Activated naive CD4-positive, alpha-beta T cell treated with anti-CD3 and anti-CD28 coated beads, Interleukin-2, amount 50 U/mL, for 72 hours (primary cell): ENCODE data around the gene GRIK2. TPM values are rescaled to one million over a fixed set of nuclear protein-coding genes. Genes with fewer than 3 reads are reported as not detected.
"Not testable (repeated sequence)": the region's sequence is repeated elsewhere in the genome, so short reads cannot be mapped to it uniquely, and the experiment has no call there.

Source experiments
- ATAC-seq, 2 donors: fragments of 150-1000 bp; cut with Tn5 transposase; 2 replicates each; pipeline ENCODE4 v1.10.0; 2021; ENCODE audit warnings: mild to moderate bottlenecking in 2 of 2, moderate library complexity in 2 of 2
- DNase-seq, 2 donors: peaks; one replicate each; pipeline ENCODE4 v3.0.0; 2021 to 2022; ENCODE audit warnings: low spot score in 2 of 2
- H3K27ac Mint-ChIP-seq, 2 donors: one replicate each; pipeline ENCODE4 v1.8.0; 2022; ENCODE audit warnings: mild to moderate bottlenecking in 2 of 2, mixed read lengths in 2 of 2
- H3K36me3 Mint-ChIP-seq, 2 donors: one replicate each; pipeline ENCODE4 v1.8.0; 2022; ENCODE audit warnings: mixed read lengths in 2 of 2
- H3K9me3 Mint-ChIP-seq, 2 donors: one replicate each; pipeline ENCODE4 v1.8.0; 2022; ENCODE audit warnings: mixed read lengths in 2 of 2
- total RNA-seq, 2 donors: library from RNA; stranded (reverse); gene quantifications; one replicate each; pipeline ENCODE4 v1.2.3, GENCODE V29; 2022

Gene GRIK2
- total RNA-seq, 2 donors from 2014 or later = not detected

DNA sequence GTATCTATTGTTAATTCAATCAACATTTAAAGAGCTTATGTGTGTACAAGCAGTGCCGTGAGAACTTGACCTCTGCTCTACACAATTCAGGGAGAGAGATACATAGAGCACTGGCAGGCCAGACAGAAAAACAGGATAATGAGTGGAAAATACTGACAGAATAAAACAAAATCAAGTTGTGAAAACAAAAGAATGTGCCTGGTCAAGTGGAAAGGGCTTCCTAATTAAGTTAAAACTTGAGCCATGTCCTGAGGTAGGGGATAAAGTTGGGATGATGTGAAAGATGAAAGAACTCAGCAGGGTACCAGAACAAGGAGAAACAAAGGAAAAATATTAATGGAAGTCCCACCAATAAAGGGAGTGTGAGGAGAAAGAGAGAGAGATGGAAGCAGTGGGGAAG is 672.8 kb downstream of the GRIK2 start:
- ATAC-seq (no peak), DNase-seq (no peak)
- peaks cover 7 to 16% of the 10 kb centered on the region in 2 donors for H3K9me3 Mint-ChIP-seq
- H3K36me3 Mint-ChIP-seq = no peaks in the 10 kb centered on the region
- H3K27ac Mint-ChIP-seq = no peak overlapping the region

- ATAC-seq (no peak), DNase-seq (no peak)
- Mint-ChIP-seq H3K9me3 (peaks cover 11 to 16% of the 10 kb centered on the region in 2 donors), H3K36me3 (no peaks in the 10 kb centered on the region), H3K27ac (no peak overlapping the region)
Observed at GRCh38 chr6:102068349-102068929, 674.9 kb downstream of the GRIK2 start.

GRCh38 chr6:102075539-102075938 is 682.0 kb downstream of the GRIK2 start:
- ATAC-seq = no peak
- Mint-ChIP-seq H3K27ac (no peak overlapping the region), H3K9me3 (peaks cover 7 to 19% of the 10 kb centered on the region in 2 donors), H3K36me3 (no peaks in the 10 kb centered on the region)
- no peak for DNase-seq

- ATAC-seq (no peak), DNase-seq (no peak)
- no peaks in the 10 kb centered on the region for H3K36me3 Mint-ChIP-seq
- peaks cover 0 to 8% of the 10 kb centered on the region in 2 donors for H3K9me3 Mint-ChIP-seq
- no peak overlapping the region for H3K27ac Mint-ChIP-seq
Observed at GRCh38 chr6:102085257-102085656, 691.7 kb downstream of the GRIK2 start.

GRCh38 chr6:102088160-102088559 is 694.7 kb downstream of the GRIK2 start:
- not testable (repeated sequence) for ATAC-seq

DNA sequence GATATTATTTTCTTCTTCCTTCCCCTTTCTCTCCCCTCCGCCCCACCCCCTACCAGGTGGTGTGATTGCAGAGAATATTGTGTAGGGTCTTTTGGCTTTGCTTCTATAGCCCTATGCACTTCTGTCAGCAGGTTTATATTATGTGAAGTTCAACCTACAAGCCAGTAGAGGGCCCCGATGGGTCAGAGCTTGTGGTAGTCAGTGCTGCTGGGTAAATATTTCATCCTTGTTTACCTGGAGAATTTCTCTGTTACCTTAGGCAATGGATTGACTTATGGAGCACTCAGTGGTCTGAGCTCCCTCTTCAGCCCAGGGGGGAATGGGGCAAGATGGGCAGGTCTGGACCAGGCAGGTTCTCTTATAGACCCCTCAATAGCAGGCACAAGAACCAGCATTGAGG is 720.9 kb downstream of the GRIK2 start:
- Mint-ChIP-seq H3K27ac (no peak overlapping the region), H3K36me3 (peaks cover 0 to 5% of the 10 kb centered on the region in 2 donors), H3K9me3 (peaks cover 6 to 24% of the 10 kb centered on the region in 2 donors)
- no peak for DNase-seq
- no peak for ATAC-seq

More at GRCh38 chr6:102088160-102088559, 694.7 kb downstream of the GRIK2 start:
- DNase-seq, H3K9me3 Mint-ChIP-seq, H3K36me3 Mint-ChIP-seq, H3K27ac Mint-ChIP-seq: not testable (repeated sequence)

- ATAC-seq = no peak
Observed at GRCh38 chr6:102115911-102116310, 722.4 kb downstream of the GRIK2 start.

GRCh38 chr6:102118034-102118433 is 724.5 kb downstream of the GRIK2 start:
- no peak for ATAC-seq
- DNase-seq = no peak
- H3K27ac Mint-ChIP-seq = no peak overlapping the region
- peaks cover 0 to 5% of the 10 kb centered on the region in 2 donors for H3K36me3 Mint-ChIP-seq
- H3K9me3 Mint-ChIP-seq = peaks cover 0 to 35% of the 10 kb centered on the region in 2 donors

More at GRCh38 chr6:102115911-102116310, 722.4 kb downstream of the GRIK2 start:
- peaks cover 0 to 5% of the 10 kb centered on the region in 2 donors for H3K36me3 Mint-ChIP-seq
- H3K27ac Mint-ChIP-seq = no peak overlapping the region
- H3K9me3 Mint-ChIP-seq = peaks cover 0 to 26% of the 10 kb centered on the region in 2 donors
- no peak for DNase-seq
